HEK293T (cell line): ENCODE data around the gene CDH12.

Experiments
- CTCF ChIA-PET: fragments of 350-600 bp; formaldehyde crosslinking; extraction: SDS; loops from one replicate; lab custom pipeline; 2021; ENCODE audit warnings: antibody characterized with exemption, inconsistent platforms; lab: Yijun Ruan, JAX
- POLR2A ChIA-PET: fragments of 350-600 bp; formaldehyde crosslinking; extraction: SDS; loops from one replicate; lab custom pipeline; 2020; ENCODE audit warnings: antibody characterized with exemption, inconsistent platforms; lab: Yijun Ruan, JAX
- DNase-seq: peaks from one replicate; pipeline ENCODE4 v3.0.0; 2012; ENCODE audit warnings: mixed read lengths; ENCODE audit errors: extremely low spot score
- ARNT ChIP-seq: fragments of 450-650 bp; IDR thresholded peaks from 2 replicates; pipeline ENCODE4 v1.6.1; 2017; ENCODE audit warnings: mild to moderate bottlenecking
- BHLHE40 ChIP-seq: fragments of 450-650 bp; IDR thresholded peaks from 2 replicates; pipeline ENCODE4 v1.6.1; 2016; ENCODE audit warnings: mild to moderate bottlenecking, moderate library complexity, borderline replicate concordance
- CTBP1 ChIP-seq: fragments of 450-650 bp; IDR thresholded peaks from 2 replicates; pipeline ENCODE4 v1.6.1; 2016; ENCODE audit warnings: borderline replicate concordance
- ELF4 ChIP-seq: fragments of 450-650 bp; IDR thresholded peaks from 2 replicates; pipeline ENCODE4 v1.6.1; 2017; ENCODE audit warnings: antibody characterized with exemption
- FOXA1 ChIP-seq: fragments of 450-650 bp; IDR thresholded peaks from 2 replicates; pipeline ENCODE4 v1.6.1; 2016; ENCODE audit warnings: mild to moderate bottlenecking
- FOXK2 ChIP-seq: fragments of 450-650 bp; IDR thresholded peaks from 2 replicates; pipeline ENCODE4 v1.6.1; 2016; ENCODE audit warnings: mild to moderate bottlenecking
- FOXM1 ChIP-seq: fragments of 450-650 bp; IDR thresholded peaks from 2 replicates; pipeline ENCODE4 v1.6.1; 2017; ENCODE audit warnings: mild to moderate bottlenecking, borderline replicate concordance
- HDGF ChIP-seq: fragments of 450-650 bp; IDR thresholded peaks from 2 replicates; pipeline ENCODE4 v1.6.1; 2017; ENCODE audit warnings: antibody characterized with exemption, borderline replicate concordance
- L3MBTL2 ChIP-seq: fragments of 450-650 bp; conservative IDR thresholded peaks from 2 replicates; pipeline ENCODE4 v1.6.1; 2016; ENCODE audit warnings: mild to moderate bottlenecking
- LEF1 ChIP-seq: fragments of 450-650 bp; IDR thresholded peaks from 2 replicates; pipeline ENCODE4 v1.6.1; 2017; ENCODE audit warnings: mild to moderate bottlenecking, borderline replicate concordance
- NFRKB ChIP-seq: fragments of 450-650 bp; IDR thresholded peaks from 2 replicates; pipeline ENCODE4 v1.6.1; 2016; ENCODE audit warnings: mild to moderate bottlenecking, moderate library complexity
- SP1 ChIP-seq: fragments of 450-650 bp; IDR thresholded peaks from 2 replicates; pipeline ENCODE4 v1.6.1; 2017
- SUZ12 ChIP-seq: fragments of 450-650 bp; IDR thresholded peaks from 2 replicates; pipeline ENCODE4 v1.6.1; 2016; ENCODE audit warnings: mild to moderate bottlenecking
- TARDBP ChIP-seq: fragments of 450-650 bp; IDR thresholded peaks from 2 replicates; pipeline ENCODE4 v1.6.1; 2016
- ZNF384 ChIP-seq: fragments of 450-650 bp; IDR thresholded peaks from 2 replicates; pipeline ENCODE4 v1.6.1; 2016
- TF ChIP-seq, protein P1 (sequence below): fragments of 450-650 bp; IDR thresholded peaks from 2 replicates; pipeline ENCODE4 v1.6.1; 2016

The CDH12 gene

DNA sequence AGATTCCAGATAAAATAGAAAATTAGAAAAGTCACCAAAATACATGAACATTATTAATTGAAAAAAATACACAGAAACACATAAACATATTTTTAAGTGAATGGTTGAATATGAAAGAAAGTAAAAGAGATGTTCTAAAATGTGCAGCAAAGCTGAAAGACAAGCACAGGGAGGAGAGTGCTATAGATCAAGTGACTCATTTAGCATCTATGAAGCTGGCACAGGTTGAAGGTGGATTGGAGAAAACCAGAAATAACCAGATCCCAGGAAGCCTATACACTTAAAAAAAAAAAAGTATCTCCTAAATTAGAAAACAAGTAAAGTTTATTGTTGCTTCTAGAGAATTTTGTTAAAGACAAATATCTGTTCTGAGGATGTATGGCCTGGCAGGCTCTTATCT is 338.9 kb downstream of the CDH12 start:
- ChIA-PET CTCF (no interaction called here), POLR2A (no interaction called here)
- TF ChIP-seq SUZ12 (no peak), TARDBP (no peak), LEF1 (no peak), SP1 (no peak), NFRKB (no peak), FOXM1 (no peak), ZNF384 (no peak), FOXK2 (no peak), BHLHE40 (no peak), ARNT (no peak)
- DNase-seq = no peak

DNA sequence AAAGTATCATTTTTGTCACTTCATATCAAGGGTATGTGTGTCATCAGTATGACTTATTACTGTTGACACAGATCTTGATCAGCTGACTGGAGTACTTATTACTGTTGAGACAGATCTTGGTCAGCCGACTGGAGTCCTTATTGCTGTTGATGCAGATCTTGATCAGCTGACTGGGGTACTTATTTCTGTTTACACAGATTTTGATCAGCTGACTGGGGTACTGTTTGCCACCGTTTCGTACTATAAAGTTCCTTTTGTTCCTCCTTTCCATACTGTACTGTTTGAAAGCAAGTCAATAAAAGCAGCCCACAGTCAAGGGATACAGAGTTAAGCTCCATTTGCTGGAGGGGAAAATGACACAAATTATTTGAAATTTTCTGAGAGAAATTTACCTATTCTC is 347.3 kb downstream of the CDH12 start:
- ChIA-PET POLR2A (no interaction called here), CTCF (no interaction called here)
- no peak for TF ChIP-seq FOXM1
- no peak for TF ChIP-seq BHLHE40
- no peak for TF ChIP-seq LEF1
- no peak for TF ChIP-seq SP1
- no peak for TF ChIP-seq FOXA1
- DNase-seq = no peak

DNA sequence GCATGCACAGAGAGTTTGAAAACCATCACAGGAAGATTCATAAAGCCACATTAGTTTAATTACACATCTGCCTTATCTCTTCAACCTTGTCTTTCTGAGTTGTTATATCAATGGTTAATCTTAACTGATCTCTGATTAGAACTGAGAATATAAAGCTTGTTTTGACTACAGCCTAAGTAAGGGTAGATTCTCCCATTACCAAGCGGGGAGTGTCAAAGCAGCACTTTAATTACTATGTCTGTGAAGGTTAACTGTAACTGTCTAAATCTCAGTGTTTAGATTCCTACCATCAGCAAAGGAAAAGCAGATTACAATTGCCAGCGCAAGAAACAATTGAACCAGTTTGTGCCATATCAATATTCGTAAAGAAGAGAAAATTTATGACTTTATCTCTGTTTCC is 348.7 kb downstream of the CDH12 start:
- ChIA-PET POLR2A (no interaction called here), CTCF (no interaction called here)
- TF ChIP-seq TARDBP (no peak), HDGF (no peak), LEF1 (no peak), NFRKB (no peak), FOXA1 (no peak)

DNA sequence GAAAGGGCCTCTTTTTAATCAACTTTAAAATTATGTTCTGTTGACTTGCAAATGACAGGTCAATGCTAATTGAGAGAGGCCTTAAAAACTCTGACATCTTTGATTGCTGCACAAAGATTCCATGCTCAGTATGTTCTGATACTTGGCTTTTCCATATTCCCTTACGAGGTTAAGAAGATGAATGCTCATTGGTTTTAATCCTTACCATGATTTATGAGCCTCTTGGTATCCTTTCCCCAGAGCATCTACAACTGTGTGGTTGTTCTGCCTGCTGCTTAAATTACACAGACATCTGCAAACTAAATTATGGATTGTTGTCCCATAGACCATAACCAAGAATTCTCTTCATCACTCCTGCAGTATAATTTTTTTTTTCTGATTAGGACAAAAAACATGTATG is 352.6 kb downstream of the CDH12 start:
- ChIA-PET CTCF (no interaction called here), POLR2A (no interaction called here)
- TF ChIP-seq, protein P1, sequence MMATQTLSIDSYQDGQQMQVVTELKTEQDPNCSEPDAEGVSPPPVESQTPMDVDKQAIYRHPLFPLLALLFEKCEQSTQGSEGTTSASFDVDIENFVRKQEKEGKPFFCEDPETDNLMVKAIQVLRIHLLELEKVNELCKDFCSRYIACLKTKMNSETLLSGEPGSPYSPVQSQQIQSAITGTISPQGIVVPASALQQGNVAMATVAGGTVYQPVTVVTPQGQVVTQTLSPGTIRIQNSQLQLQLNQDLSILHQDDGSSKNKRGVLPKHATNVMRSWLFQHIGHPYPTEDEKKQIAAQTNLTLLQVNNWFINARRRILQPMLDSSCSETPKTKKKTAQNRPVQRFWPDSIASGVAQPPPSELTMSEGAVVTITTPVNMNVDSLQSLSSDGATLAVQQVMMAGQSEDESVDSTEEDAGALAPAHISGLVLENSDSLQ = no peak
- no peak for TF ChIP-seq ELF4
- TF ChIP-seq SUZ12 = no peak
- TF ChIP-seq LEF1 = no peak
- no peak for TF ChIP-seq TARDBP
- TF ChIP-seq ARNT = no peak
- no peak for TF ChIP-seq FOXK2
- no peak for TF ChIP-seq BHLHE40
- no peak for TF ChIP-seq CTBP1
- TF ChIP-seq ZNF384 = no peak
- no peak for TF ChIP-seq NFRKB
- TF ChIP-seq FOXM1 = no peak
- no peak for TF ChIP-seq L3MBTL2
- no peak for TF ChIP-seq FOXA1
- DNase-seq = no peak

More for the DNA sequence above, 348.7 kb downstream of the CDH12 start:
- DNase-seq = no peak

DNA sequence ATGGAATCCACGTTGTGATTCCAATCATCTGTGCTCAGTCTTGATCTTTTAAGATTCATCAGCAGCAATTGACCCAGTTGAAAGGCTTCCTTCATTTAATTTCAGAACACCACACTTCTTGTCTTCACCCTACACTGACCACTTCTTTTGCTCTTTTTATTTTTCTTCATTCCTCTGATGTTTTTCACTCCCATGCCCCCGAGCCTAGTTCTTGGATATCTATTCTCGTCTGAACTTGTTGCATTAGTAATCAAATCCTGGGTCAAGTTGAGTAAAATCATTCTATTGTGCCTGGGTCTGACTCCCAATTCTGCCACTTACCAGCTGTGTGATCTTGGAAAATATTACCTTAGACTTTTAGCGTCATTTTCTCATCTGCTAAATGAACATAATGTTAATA is 356.5 kb downstream of the CDH12 start:
- CTCF ChIA-PET = no interaction called here
- POLR2A ChIA-PET = no interaction called here
- no peak for DNase-seq
- TF ChIP-seq, protein P1 = no peak
- TF ChIP-seq CTBP1 (no peak), ZNF384 (no peak), NFRKB (no peak), HDGF (no peak), SUZ12 (no peak), FOXM1 (no peak), TARDBP (no peak), ARNT (no peak), L3MBTL2 (no peak), ELF4 (no peak), SP1 (no peak), BHLHE40 (no peak), FOXA1 (no peak), FOXK2 (no peak), LEF1 (no peak)

DNA sequence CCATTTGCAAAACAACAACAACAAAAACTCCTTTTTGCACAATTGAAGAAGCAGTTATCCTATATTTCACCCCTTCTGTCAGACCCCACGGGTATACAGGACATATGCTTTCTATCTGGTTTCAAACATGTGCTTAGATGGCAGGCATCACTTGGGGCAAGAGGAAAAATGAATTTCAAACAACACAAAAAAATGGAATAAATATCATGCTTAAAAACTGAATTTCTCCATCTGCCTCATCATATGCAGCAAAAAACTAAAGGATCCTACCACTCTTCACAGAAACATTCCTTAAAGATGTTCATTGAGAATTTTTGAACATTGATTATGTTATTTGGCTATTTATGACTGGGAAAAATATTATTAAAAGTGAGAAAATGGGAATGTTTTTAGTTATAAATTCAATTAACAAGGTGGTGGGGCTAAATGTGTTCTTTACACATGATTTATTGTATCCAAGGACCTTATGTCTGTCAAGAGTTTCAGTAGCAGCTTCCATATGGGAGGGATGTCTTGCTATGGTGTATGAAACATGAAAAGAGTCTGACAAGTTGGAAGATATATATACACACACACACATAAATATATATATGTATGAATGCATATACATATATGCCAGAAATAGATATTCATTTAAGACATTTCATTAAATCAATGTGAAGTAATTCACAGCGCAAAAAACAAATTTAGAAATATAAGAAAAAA is 358.0 kb downstream of the CDH12 start:
- no peak for TF ChIP-seq ZNF384
- TF ChIP-seq ELF4 = no peak
- TF ChIP-seq FOXM1 = no peak
- TF ChIP-seq CTBP1 = no peak
- no peak for TF ChIP-seq L3MBTL2
- TF ChIP-seq, protein P1 = no peak
- TF ChIP-seq SUZ12 = no peak
- no peak for TF ChIP-seq LEF1
- no peak for TF ChIP-seq FOXA1
- no peak for TF ChIP-seq TARDBP
- no peak for TF ChIP-seq HDGF
- TF ChIP-seq BHLHE40 = no peak
- no peak for TF ChIP-seq FOXK2
- CTCF ChIA-PET = no interaction called here
- POLR2A ChIA-PET = no interaction called here
- no peak for DNase-seq
